Erythroblast (primary cell): ENCODE results near the gene PLAAT1.

Experiments used
- GATA1 ChIP-seq: IDR thresholded peaks from 2 replicates; pipeline ENCODE4 v1.6.1; 2011; ENCODE audit warnings: low read depth, mild to moderate bottlenecking, control low read depth, low read length, moderate library complexity
- POLR2A ChIP-seq: IDR thresholded peaks from 2 replicates; pipeline ENCODE4 v1.6.1; 2011; ENCODE audit warnings: mild to moderate bottlenecking, low read length

- no peak for TF ChIP-seq POLR2A
- no peak for TF ChIP-seq GATA1
Observed at GRCh38 chr3:193305356-193305755, 64.3 kb downstream of the PLAAT1 start.
